Gastroesophageal sphincter (tissue), 4 donors: ENCODE data around the gene ZNF780B. TPM values are rescaled to one million over a fixed set of nuclear protein-coding genes. Genes with fewer than 3 reads are reported as not detected.

Experiments
- ATAC-seq: fragments of 150-250 bp; one replicate; pipeline ENCODE4 v1.9.1; 2016; ENCODE audit warnings: mild to moderate bottlenecking, moderate library complexity
- H3K27ac ChIP-seq, 4 donors: fragments of 200-600 bp; sonication (generic) in 3 of 4; 1 replicate in 3 of 4; 2 replicates in 1 of 4; pipeline ENCODE4 v1.5.1; 2016 to 2019
- H3K27me3 ChIP-seq: fragments of 200-600 bp; sonication (generic); one replicate; pipeline ENCODE4 v1.5.1; 2019
- H3K36me3 ChIP-seq, 2 donors: fragments of 200-600 bp; sonication (generic); one replicate each; pipeline ENCODE4 v1.5.1; 2019; ENCODE audit warnings: control low read depth in 1 of 2
- H3K4me1 ChIP-seq, 3 donors: fragments of 200-600 bp; sonication (generic); 1 replicate in 2 of 3; 2 replicates in 1 of 3; pipeline ENCODE4 v1.5.1; 2016 to 2019; ENCODE audit warnings: control low read depth in 2 of 3
- H3K4me3 ChIP-seq, 2 donors: fragments of 200-600 bp; sonication (generic); one replicate each; pipeline ENCODE4 v1.5.1; 2019; ENCODE audit warnings: mild to moderate bottlenecking in 1 of 2, moderate library complexity in 1 of 2
- H3K9me3 ChIP-seq, 3 donors: fragments of 200-600 bp; sonication (generic); one replicate each; pipeline ENCODE4 v1.5.1; 2017 to 2019; ENCODE audit warnings: control low read depth in 2 of 3
- EP300 ChIP-seq: sonication (generic); formaldehyde crosslinking; IDR thresholded peaks from one replicate; pipeline ENCODE4 v1.6.1; 2017; ENCODE audit warnings: antibody characterized with exemption, mild to moderate bottlenecking
- POLR2A ChIP-seq, 2 donors: fragments of 450-650 bp; IDR thresholded peaks; one replicate each; pipeline ENCODE4 v1.6.1; 2017; ENCODE audit warnings: antibody characterized with exemption in 2 of 2, mild to moderate bottlenecking in 2 of 2, moderate library complexity in 1 of 2
- POLR2AphosphoS5 ChIP-seq: sonication (generic); formaldehyde crosslinking; IDR thresholded peaks from one replicate; pipeline ENCODE4 v1.6.1; 2017; ENCODE audit warnings: antibody characterized with exemption
- WGBS, 2 donors: methylation state at CpG; one replicate each; pipeline ENCODE4 v1.1.5; 2018; ENCODE audit warnings: low coverage in 1 of 2; 5-methylcytosine and 5-hydroxymethylcytosine counted together
- total RNA-seq, 4 donors: library from RNA; depleted of rRNA; stranded (reverse); fragments of >200 nt; gene quantifications; one replicate each; pipeline ENCODE4 v1.1.0, GENCODE V29; 2016
- TF ChIP-seq, protein P1 (sequence below), 4 experiments: fragments of 200-600 bp in 2 of 4; fragments of 450-650 bp in 2 of 4; sonication (generic) in 1 of 4; IDR thresholded peaks; one replicate each; pipeline ENCODE4 v1.5.1; 2017 to 2019; ENCODE audit warnings: antibody characterized with exemption in 4 of 4, mild to moderate bottlenecking in 2 of 4, moderate library complexity in 2 of 4

ZNF780B gene
- total RNA-seq, 4 donors from 2014 or later, result 14.5 to 22.5 (median 19.7) TPM

DNA sequence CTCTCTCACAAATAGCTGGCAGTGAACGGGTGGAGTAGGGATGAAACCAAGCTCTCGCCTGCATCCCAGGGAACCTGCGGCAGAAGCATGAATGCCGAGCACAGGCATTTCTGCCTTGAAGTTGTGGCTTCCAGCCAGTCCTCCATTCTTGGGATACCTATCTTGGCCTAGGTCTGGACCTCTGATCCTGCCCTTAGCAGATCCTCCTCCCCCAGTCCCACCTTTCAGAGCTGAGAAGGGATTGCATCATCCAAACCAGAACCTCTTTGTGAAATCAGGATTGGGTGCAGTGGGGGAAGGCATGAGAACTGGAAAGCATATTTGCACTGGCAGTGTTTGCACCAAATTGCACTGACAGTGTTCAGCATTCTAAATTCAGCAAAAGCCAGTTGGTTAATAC is 28.9 kb upstream of the ZNF780B start:
- Histone ChIP-seq H3K27ac (no peak overlapping the region), H3K27me3 (no peaks in the 10 kb centered on the region), H3K4me3 (no peak overlapping the region), H3K4me1 (peaks cover 0 to 19% (median 0%) of the 10 kb centered on the region in 3 donors), H3K36me3 (peaks cover 6 to 51% of the 10 kb centered on the region in 2 donors), H3K9me3 (no peaks in the 10 kb centered on the region)
- 40 to 100% methylated on average over 1 of the region's 4 CpGs for WGBS, 2 donors
- ATAC-seq, result no peak
- TF ChIP-seq POLR2AphosphoS5 (no peak), EP300 (no peak), POLR2A (IDR thresholded peaks at IDR 0.05) (no peak)
- TF ChIP-seq, protein P1, sequence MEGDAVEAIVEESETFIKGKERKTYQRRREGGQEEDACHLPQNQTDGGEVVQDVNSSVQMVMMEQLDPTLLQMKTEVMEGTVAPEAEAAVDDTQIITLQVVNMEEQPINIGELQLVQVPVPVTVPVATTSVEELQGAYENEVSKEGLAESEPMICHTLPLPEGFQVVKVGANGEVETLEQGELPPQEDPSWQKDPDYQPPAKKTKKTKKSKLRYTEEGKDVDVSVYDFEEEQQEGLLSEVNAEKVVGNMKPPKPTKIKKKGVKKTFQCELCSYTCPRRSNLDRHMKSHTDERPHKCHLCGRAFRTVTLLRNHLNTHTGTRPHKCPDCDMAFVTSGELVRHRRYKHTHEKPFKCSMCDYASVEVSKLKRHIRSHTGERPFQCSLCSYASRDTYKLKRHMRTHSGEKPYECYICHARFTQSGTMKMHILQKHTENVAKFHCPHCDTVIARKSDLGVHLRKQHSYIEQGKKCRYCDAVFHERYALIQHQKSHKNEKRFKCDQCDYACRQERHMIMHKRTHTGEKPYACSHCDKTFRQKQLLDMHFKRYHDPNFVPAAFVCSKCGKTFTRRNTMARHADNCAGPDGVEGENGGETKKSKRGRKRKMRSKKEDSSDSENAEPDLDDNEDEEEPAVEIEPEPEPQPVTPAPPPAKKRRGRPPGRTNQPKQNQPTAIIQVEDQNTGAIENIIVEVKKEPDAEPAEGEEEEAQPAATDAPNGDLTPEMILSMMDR (IDR thresholded peaks at IDR 0.05), result no peak

DNA sequence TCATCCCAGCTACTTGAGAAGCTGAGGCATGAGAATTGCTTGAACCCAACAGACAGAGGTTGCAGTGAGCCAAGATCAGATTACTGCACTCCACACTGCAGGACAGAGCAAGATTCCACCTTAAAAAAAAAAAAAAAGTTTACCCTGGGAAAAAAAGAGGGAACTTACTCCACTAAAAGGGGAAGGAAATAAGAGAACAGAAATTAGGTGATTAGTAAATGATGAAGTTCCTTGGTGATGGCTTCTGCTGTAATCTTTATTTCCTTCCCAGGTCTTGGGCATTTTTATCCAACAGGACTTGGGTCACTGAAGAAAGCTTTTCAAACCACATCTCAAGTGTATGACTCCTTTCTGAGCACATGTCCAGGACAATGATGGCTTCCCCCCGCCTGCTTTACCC is 25.4 kb upstream of the ZNF780B start:
- H3K4me1 ChIP-seq, result no peaks in the 10 kb centered on the region
- no peak overlapping the region for H3K4me3 ChIP-seq
- H3K27me3 ChIP-seq, result no peaks in the 10 kb centered on the region
- WGBS, 2 donors, result 75 to 100% methylated on average over 1 of the region's 1 CpG
- ATAC-seq, result no peak
- H3K36me3 ChIP-seq, result peaks cover 8 to 87% of the 10 kb centered on the region in 2 donors
- no peak overlapping the region for H3K27ac ChIP-seq
- TF ChIP-seq POLR2A (IDR thresholded peaks at IDR 0.05) (no peak), POLR2AphosphoS5 (no peak), EP300 (no peak)
- TF ChIP-seq, protein P1 (IDR thresholded peaks at IDR 0.05), result no peak
- peaks cover 0 to 22% (median 0%) of the 10 kb centered on the region in 3 donors for H3K9me3 ChIP-seq

DNA sequence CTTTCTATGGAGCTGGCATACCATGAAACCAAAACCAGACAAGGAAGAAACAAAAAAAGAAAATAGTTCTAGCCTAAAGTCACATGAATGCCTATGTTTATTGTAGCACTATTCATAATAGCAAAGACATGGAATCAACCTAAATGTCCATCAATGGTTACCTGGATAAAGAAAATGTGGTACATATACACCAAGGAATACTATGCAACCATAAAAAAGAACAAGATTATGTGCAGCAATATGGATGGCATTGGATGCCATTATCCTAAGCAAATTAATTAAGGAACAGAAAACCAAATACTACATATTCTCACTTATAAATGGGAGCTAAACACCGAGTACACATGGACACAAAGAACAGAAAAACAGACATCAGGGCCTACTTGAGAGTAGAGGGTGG is 24.3 kb upstream of the ZNF780B start:
- H3K27ac ChIP-seq, result no peak overlapping the region
- no peak overlapping the region for H3K4me3 ChIP-seq
- peaks cover 10 to 98% of the 10 kb centered on the region in 2 donors for H3K36me3 ChIP-seq
- no peak for ATAC-seq
- TF ChIP-seq POLR2AphosphoS5 (no peak), EP300 (no peak), POLR2A (IDR thresholded peaks at IDR 0.05) (no peak)
- TF ChIP-seq, protein P1 (IDR thresholded peaks at IDR 0.05), result no peak
- H3K4me1 ChIP-seq, result no peaks in the 10 kb centered on the region
- H3K9me3 ChIP-seq, result peaks cover 0 to 28% (median 0%) of the 10 kb centered on the region in 3 donors
- H3K27me3 ChIP-seq, result no peaks in the 10 kb centered on the region
- 100% methylated on average over 1 of the region's 1 CpG for WGBS, 2 donors

DNA sequence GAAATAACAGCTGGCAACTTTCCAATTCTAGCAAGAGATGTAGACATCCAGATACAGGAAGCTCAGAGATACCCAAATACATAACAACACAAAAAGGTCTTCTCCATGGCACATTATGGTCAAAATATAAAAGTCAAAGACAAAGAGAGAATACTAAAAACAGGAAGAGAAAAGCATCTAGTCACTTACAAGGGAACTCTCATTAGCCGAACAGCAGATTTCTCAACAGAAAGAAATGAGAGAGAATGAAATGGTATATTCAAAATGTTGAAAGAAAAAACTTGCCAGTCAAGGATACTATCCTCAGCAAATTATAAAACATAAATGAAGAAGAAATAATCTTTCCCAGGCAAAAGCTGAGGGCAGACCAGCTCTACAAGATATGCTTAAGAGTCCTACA is 22.3 kb upstream of the ZNF780B start:
- 94 to 100% methylated on average over 1 of the region's 1 CpG for WGBS, 2 donors
- Histone ChIP-seq H3K27me3 (no peaks in the 10 kb centered on the region), H3K36me3 (peaks cover 22 to 100% of the 10 kb centered on the region in 2 donors), H3K4me3 (no peak overlapping the region), H3K9me3 (peaks cover 0 to 47% (median 0%) of the 10 kb centered on the region in 3 donors), H3K27ac (no peak overlapping the region), H3K4me1 (no peaks in the 10 kb centered on the region)
- TF ChIP-seq POLR2A (IDR thresholded peaks at IDR 0.05), result no peak
- TF ChIP-seq, protein P1 (IDR thresholded peaks at IDR 0.05), result no peak
- no peak for TF ChIP-seq EP300
- no peak for TF ChIP-seq POLR2AphosphoS5
- ATAC-seq, result no peak

DNA sequence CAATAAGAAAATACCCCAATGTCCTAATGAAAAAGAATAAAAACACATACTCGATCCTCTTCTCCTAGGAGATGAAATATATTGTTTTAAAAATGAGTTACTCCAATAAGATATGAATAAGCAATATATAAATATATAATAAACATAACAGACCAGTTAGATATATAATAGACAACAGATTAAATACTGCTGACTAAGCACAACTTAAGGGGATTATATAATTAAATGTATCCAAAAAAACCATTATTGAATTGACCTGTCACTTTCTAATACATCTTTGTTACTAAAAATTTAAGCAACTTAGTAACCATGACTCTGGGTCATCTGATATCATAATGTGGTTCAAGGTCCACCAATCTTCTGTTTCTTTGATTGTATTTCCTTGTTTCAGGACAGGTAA is 14.0 kb upstream of the ZNF780B start:
- peaks cover 10 to 27% of the 10 kb centered on the region in 2 donors for H3K36me3 ChIP-seq
- H3K27ac ChIP-seq, result no peak overlapping the region
- H3K27me3 ChIP-seq, result no peaks in the 10 kb centered on the region
- WGBS, 2 donors, result 91 to 93% methylated on average over 1 of the region's 1 CpG
- H3K9me3 ChIP-seq, result peaks cover 0 to 20% (median 0%) of the 10 kb centered on the region in 3 donors
- no peaks in the 10 kb centered on the region for H3K4me1 ChIP-seq
- ATAC-seq, result no peak
- H3K4me3 ChIP-seq, result no peak overlapping the region
- TF ChIP-seq, protein P1 (IDR thresholded peaks at IDR 0.05), result no peak
- TF ChIP-seq EP300 (no peak), POLR2AphosphoS5 (no peak), POLR2A (IDR thresholded peaks at IDR 0.05) (no peak)
